Measurements from ENCODE around the gene IL10.
"Not testable (repeated sequence)": the region's sequence is repeated elsewhere in the genome, so short reads cannot be mapped to it uniquely, and the experiment has no call there.

IL10 gene

DNA sequence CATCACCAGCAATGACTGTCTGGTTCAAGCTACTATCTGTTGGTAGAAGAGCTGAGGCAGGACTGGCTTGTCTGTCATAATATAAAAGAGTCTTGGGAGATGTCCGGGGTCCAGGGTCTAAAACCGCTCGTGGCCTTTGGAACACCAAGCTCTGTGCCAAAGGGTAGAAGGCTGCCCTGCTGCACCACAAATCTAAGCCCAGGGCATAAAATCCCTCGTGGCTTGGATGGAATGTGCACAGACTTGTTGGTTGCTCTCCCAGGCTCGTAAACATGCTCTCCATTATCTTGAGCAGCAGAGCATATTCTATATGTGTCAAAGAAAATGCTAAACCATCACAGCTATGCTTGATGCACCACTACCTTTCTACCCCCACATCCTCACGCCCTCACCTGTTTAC lies 6.6 kb upstream of the IL10 start:
- H3K79me1 ChIP-seq (ENCODE audit: low read depth, low read length); H2BK15ac ChIP-seq (ENCODE audit: low read length); H4K91ac ChIP-seq (ENCODE audit: low read depth, low read length, poor library complexity); H3K27ac ChIP-seq (replicated peaks; ENCODE audit: low read length); H3K4ac ChIP-seq (ENCODE audit: low read length); H3K4me1 ChIP-seq (ENCODE audit: control insufficient read depth in 2 of 2, insufficient read depth in 1 of 2, low read depth in 1 of 2, low read length in 2 of 2); H2AFZ ChIP-seq (ENCODE audit: low read length); H3K4me2 ChIP-seq (ENCODE audit: insufficient read depth, low read length, poor library complexity, severe bottlenecking); H3K4me3 ChIP-seq (ENCODE audit: low read length in 2 of 2); H3K14ac ChIP-seq (ENCODE audit: low read length); H2BK120ac ChIP-seq (ENCODE audit: low read depth, low read length); H3K36me3 ChIP-seq (replicated peaks in 1 of 2; ENCODE audit: control insufficient read depth in 2 of 2, insufficient read depth in 2 of 2, low read length in 2 of 2); DNase-seq (ENCODE audit: low spot score); H3K9me3 ChIP-seq (replicated peaks in 1 of 2; ENCODE audit: control insufficient read depth in 2 of 2, insufficient read depth in 1 of 2, low read depth in 1 of 2, low read length in 2 of 2); H3K18ac ChIP-seq (ENCODE audit: low read length); H2BK5ac ChIP-seq (ENCODE audit: low read length); H2BK12ac ChIP-seq (ENCODE audit: low read length); H2AK5ac ChIP-seq (ENCODE audit: low read depth, low read length); H3K23ac ChIP-seq (ENCODE audit: low read depth, low read length, poor library complexity); H4K8ac ChIP-seq (ENCODE audit: low read depth, low read length); H3K9ac ChIP-seq (ENCODE audit: low read depth, low read length, poor library complexity): not testable (repeated sequence)
- no CpG with 5 or more reads among the region's 6 CpGs for WGBS, 2 donors (ENCODE audit: extremely low coverage in 2 of 2, insufficient read length in 2 of 2, insufficient replicate concordance in 1 of 2)
- peaks cover 0 to 13% (median 0%) of the 10 kb centered on the region in 3 experiments for H3K27me3 ChIP-seq (ENCODE audit: control insufficient read depth in 3 of 3, insufficient read depth in 3 of 3, low read depth in 1 of 3, low read length in 3 of 3)

DNA sequence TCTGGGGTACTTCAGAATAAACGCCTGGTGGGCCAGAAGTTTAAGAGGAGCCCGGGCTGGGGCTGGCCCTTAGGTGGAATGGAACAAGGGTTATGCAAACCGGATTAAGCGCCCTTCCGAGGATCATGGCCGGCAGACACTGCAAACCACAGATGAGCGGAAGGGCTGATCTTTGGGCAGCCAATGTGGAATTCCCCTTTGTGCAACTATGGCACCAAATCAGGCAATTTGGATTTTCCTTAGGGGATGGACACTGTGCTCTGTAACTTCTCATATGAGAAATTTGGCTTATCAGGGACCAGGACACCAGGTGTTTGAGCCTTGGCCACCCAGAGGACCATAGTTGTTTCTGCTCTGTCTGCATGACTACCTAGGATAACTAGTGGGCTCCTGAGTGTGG lies 5.7 kb upstream of the IL10 start:
- DNase-seq (ENCODE audit: low spot score), result no peak
- no peak overlapping the region for H2BK5ac ChIP-seq (ENCODE audit: low read length)
- H3K9me3 ChIP-seq (replicated peaks in 1 of 2; ENCODE audit: control insufficient read depth in 2 of 2, insufficient read depth in 1 of 2, low read depth in 1 of 2, low read length in 2 of 2), result no peaks in the 10 kb centered on the region
- H3K14ac ChIP-seq (ENCODE audit: low read length), result no peak overlapping the region
- H3K18ac ChIP-seq (ENCODE audit: low read length), result no peak overlapping the region
- no peak overlapping the region for H3K4me3 ChIP-seq (ENCODE audit: low read length in 2 of 2)
- no peak overlapping the region for H2BK120ac ChIP-seq (ENCODE audit: low read depth, low read length)
- peaks cover 0 to 7% (median 0%) of the 10 kb centered on the region in 3 experiments for H3K27me3 ChIP-seq (ENCODE audit: control insufficient read depth in 3 of 3, insufficient read depth in 3 of 3, low read depth in 1 of 3, low read length in 3 of 3)
- no CpG with 5 or more reads among the region's 7 CpGs for WGBS, 2 donors (ENCODE audit: extremely low coverage in 2 of 2, insufficient read length in 2 of 2, insufficient replicate concordance in 1 of 2)
- no peak overlapping the region for H2AFZ ChIP-seq (ENCODE audit: low read length)
- no peaks in the 10 kb centered on the region for H3K4me1 ChIP-seq (ENCODE audit: control insufficient read depth in 2 of 2, insufficient read depth in 1 of 2, low read depth in 1 of 2, low read length in 2 of 2)
- H3K9ac ChIP-seq (ENCODE audit: low read depth, low read length, poor library complexity), result no peak overlapping the region
- no peak overlapping the region for H3K27ac ChIP-seq (replicated peaks; ENCODE audit: low read length)
- H4K91ac ChIP-seq (ENCODE audit: low read depth, low read length, poor library complexity), result no peak overlapping the region
- no peak overlapping the region for H2AK5ac ChIP-seq (ENCODE audit: low read depth, low read length)
- H2BK12ac ChIP-seq (ENCODE audit: low read length), result no peak overlapping the region
- no peak overlapping the region for H3K23ac ChIP-seq (ENCODE audit: low read depth, low read length, poor library complexity)
- H4K8ac ChIP-seq (ENCODE audit: low read depth, low read length), result no peak overlapping the region
- H3K79me1 ChIP-seq (ENCODE audit: low read depth, low read length), result no peaks in the 10 kb centered on the region
- no peak overlapping the region for H2BK15ac ChIP-seq (ENCODE audit: low read length)
- no peaks in the 10 kb centered on the region for H3K36me3 ChIP-seq (replicated peaks in 1 of 2; ENCODE audit: control insufficient read depth in 2 of 2, insufficient read depth in 2 of 2, low read length in 2 of 2)
- no peak overlapping the region for H3K4ac ChIP-seq (ENCODE audit: low read length)
- no peak overlapping the region for H3K4me2 ChIP-seq (ENCODE audit: insufficient read depth, low read length, poor library complexity, severe bottlenecking)

DNA sequence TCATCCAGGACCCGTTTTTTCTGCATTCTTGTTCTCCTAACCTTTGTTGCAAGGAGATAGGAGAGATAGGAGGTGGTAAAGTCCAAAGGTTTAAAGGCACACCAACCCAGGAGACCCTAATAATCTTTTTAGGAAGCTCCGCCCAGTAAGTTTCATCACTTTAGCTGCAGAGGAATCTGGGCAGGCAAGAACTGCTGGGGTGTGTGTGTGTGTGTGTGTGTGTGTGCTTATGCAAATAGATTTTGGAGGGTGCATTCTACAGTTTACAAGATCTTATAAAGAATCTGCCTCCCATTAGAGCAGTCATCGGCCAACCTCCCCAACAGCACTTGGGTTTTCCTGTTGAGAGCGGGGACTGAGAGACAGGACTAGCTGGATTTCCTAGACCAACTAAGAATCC lies 3.9 kb upstream of the IL10 start:
- Histone ChIP-seq H2AK5ac (ENCODE audit: low read depth, low read length) (no peak overlapping the region), H2BK120ac (ENCODE audit: low read depth, low read length) (no peak overlapping the region), H3K4ac (ENCODE audit: low read length) (no peak overlapping the region), H3K36me3 (replicated peaks in 1 of 2; ENCODE audit: control insufficient read depth in 2 of 2, insufficient read depth in 2 of 2, low read length in 2 of 2) (no peaks in the 10 kb centered on the region), H3K18ac (ENCODE audit: low read length) (no peak overlapping the region), H3K4me2 (ENCODE audit: insufficient read depth, low read length, poor library complexity, severe bottlenecking) (no peak overlapping the region), H3K4me3 (ENCODE audit: low read length in 2 of 2) (no peak overlapping the region), H3K23ac (ENCODE audit: low read depth, low read length, poor library complexity) (no peak overlapping the region), H3K4me1 (ENCODE audit: control insufficient read depth in 2 of 2, insufficient read depth in 1 of 2, low read depth in 1 of 2, low read length in 2 of 2) (no peaks in the 10 kb centered on the region), H2AFZ (ENCODE audit: low read length) (no peak overlapping the region), H2BK12ac (ENCODE audit: low read length) (no peak overlapping the region), H4K91ac (ENCODE audit: low read depth, low read length, poor library complexity) (no peak overlapping the region), H3K9me3 (replicated peaks in 1 of 2; ENCODE audit: control insufficient read depth in 2 of 2, insufficient read depth in 1 of 2, low read depth in 1 of 2, low read length in 2 of 2) (no peaks in the 10 kb centered on the region), H2BK15ac (ENCODE audit: low read length) (no peak overlapping the region), H3K9ac (ENCODE audit: low read depth, low read length, poor library complexity) (no peak overlapping the region), H2BK5ac (ENCODE audit: low read length) (no peak overlapping the region), H4K8ac (ENCODE audit: low read depth, low read length) (no peak overlapping the region), H3K14ac (ENCODE audit: low read length) (no peak overlapping the region), H3K27me3 (ENCODE audit: control insufficient read depth in 3 of 3, insufficient read depth in 3 of 3, low read depth in 1 of 3, low read length in 3 of 3) (peaks cover 0 to 20% (median 0%) of the 10 kb centered on the region in 3 experiments), H3K79me1 (ENCODE audit: low read depth, low read length) (no peaks in the 10 kb centered on the region), H3K27ac (replicated peaks; ENCODE audit: low read length) (no peak overlapping the region)
- DNase-seq (ENCODE audit: low spot score), result no peak
- no CpG with 5 or more reads among the region's 4 CpGs for WGBS, 2 donors (ENCODE audit: extremely low coverage in 2 of 2, insufficient read length in 2 of 2, insufficient replicate concordance in 1 of 2)

DNA sequence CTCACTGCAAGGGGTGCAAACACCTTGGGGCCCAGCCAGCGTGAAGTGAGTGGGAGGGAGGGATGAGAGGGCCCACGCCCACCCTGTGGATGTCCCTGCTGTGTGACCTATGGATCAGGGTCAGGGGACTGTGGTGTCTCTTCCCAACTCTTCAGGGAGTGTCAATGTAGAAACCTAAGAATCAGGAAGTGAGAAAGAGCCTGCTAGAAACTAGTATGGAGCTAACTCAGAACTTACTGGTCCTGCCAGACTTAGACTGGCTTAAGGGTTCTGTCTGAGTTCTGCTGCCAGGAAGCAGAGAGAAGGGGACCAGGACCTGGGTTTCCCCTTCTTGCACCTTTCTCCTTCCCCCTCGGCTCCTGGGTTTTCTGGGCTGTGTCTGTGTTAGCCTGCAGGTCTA lies 1.8 kb upstream of the IL10 start:
- no peak overlapping the region for H3K23ac ChIP-seq (ENCODE audit: low read depth, low read length, poor library complexity)
- H3K9me3 ChIP-seq (replicated peaks in 1 of 2; ENCODE audit: control insufficient read depth in 2 of 2, insufficient read depth in 1 of 2, low read depth in 1 of 2, low read length in 2 of 2), result no peaks in the 10 kb centered on the region
- peak overlapping the region; percentile 48 for H3K18ac ChIP-seq (ENCODE audit: low read length)
- no peaks in the 10 kb centered on the region for H3K79me1 ChIP-seq (ENCODE audit: low read depth, low read length)
- no peaks in the 10 kb centered on the region for H3K36me3 ChIP-seq (replicated peaks in 1 of 2; ENCODE audit: control insufficient read depth in 2 of 2, insufficient read depth in 2 of 2, low read length in 2 of 2)
- no peak overlapping the region for H3K4me3 ChIP-seq (ENCODE audit: low read length in 2 of 2)
- H3K27ac ChIP-seq (replicated peaks; ENCODE audit: low read length), result no peak overlapping the region
- no peak overlapping the region for H4K91ac ChIP-seq (ENCODE audit: low read depth, low read length, poor library complexity)
- no peak overlapping the region for H2BK5ac ChIP-seq (ENCODE audit: low read length)
- no peak overlapping the region for H2BK12ac ChIP-seq (ENCODE audit: low read length)
- H3K9ac ChIP-seq (ENCODE audit: low read depth, low read length, poor library complexity), result no peak overlapping the region
- no peak overlapping the region for H2BK120ac ChIP-seq (ENCODE audit: low read depth, low read length)
- no peak for DNase-seq (ENCODE audit: low spot score)
- peaks cover 0 to 33% (median 0%) of the 10 kb centered on the region in 3 experiments for H3K27me3 ChIP-seq (ENCODE audit: control insufficient read depth in 3 of 3, insufficient read depth in 3 of 3, low read depth in 1 of 3, low read length in 3 of 3)
- H3K4ac ChIP-seq (ENCODE audit: low read length), result no peak overlapping the region
- H3K14ac ChIP-seq (ENCODE audit: low read length), result no peak overlapping the region
- no peak overlapping the region for H4K8ac ChIP-seq (ENCODE audit: low read depth, low read length)
- H2BK15ac ChIP-seq (ENCODE audit: low read length), result no peak overlapping the region
- no peak overlapping the region for H3K4me2 ChIP-seq (ENCODE audit: insufficient read depth, low read length, poor library complexity, severe bottlenecking)
- no peak overlapping the region for H2AFZ ChIP-seq (ENCODE audit: low read length)
- no peak overlapping the region for H2AK5ac ChIP-seq (ENCODE audit: low read depth, low read length)
- peaks cover 0 to 4% of the 10 kb centered on the region in 2 donors for H3K4me1 ChIP-seq (ENCODE audit: control insufficient read depth in 2 of 2, insufficient read depth in 1 of 2, low read depth in 1 of 2, low read length in 2 of 2)
- no CpG with 5 or more reads among the region's 3 CpGs for WGBS, 2 donors (ENCODE audit: extremely low coverage in 2 of 2, insufficient read length in 2 of 2, insufficient replicate concordance in 1 of 2)
